C4-2B (cell line): ENCODE measurements around the gene CDC42BPB.

Experiments
- ZFX ChIP-seq: fragments of 450-650 bp; IDR thresholded peaks from 2 replicates; pipeline ENCODE4 v1.6.1; 2017
- TF ChIP-seq, protein P1 (sequence below): fragments of 450-650 bp; conservative IDR thresholded peaks from 2 replicates; pipeline ENCODE4 v1.5.1; 2017; ENCODE audit warnings: mild to moderate bottlenecking

DNA sequence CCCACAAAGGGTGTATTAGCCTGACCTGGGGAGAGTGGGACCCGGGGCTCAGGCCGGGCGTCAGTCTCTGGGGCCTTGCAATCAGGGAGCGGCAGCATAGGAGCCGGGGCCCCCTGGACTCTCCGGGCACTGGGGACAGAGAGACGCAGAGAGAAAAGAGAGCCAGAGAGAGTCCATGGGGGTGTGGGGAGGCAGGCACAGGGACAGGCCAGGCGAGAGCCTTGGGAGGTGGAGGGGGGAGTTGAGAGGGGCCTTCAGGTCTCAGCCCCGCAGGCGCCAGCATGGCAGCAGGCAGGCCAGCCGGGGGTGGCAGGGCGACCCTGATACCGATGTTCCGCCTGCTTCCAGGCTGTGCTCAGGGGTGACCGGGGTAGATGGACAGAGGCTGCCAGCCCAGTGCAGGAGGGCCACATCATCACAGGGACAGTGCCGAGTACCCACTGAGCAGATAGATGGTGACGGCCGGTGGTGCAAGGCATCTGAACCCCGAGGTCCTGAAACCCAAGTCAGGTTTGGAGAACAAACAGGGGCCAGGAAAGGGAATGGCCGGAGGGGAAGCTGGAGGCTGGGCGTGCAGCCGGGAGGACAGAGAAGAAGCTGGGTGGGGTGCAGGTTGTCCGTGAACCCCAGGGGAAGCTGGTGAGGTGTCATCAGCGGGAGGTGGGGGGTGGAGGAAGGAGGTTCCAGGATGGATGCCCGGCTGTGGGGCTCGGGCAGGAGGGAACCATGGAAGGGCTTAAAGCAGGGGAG is 40.1 kb upstream of the CDC42BPB start:
- TF ChIP-seq, protein P1, sequence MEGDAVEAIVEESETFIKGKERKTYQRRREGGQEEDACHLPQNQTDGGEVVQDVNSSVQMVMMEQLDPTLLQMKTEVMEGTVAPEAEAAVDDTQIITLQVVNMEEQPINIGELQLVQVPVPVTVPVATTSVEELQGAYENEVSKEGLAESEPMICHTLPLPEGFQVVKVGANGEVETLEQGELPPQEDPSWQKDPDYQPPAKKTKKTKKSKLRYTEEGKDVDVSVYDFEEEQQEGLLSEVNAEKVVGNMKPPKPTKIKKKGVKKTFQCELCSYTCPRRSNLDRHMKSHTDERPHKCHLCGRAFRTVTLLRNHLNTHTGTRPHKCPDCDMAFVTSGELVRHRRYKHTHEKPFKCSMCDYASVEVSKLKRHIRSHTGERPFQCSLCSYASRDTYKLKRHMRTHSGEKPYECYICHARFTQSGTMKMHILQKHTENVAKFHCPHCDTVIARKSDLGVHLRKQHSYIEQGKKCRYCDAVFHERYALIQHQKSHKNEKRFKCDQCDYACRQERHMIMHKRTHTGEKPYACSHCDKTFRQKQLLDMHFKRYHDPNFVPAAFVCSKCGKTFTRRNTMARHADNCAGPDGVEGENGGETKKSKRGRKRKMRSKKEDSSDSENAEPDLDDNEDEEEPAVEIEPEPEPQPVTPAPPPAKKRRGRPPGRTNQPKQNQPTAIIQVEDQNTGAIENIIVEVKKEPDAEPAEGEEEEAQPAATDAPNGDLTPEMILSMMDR = no peak
- TF ChIP-seq ZFX = no peak
